Activated CD8-positive, alpha-beta T cell treated with anti-CD3 and anti-CD28 coated beads for 36 hours (primary cell): ENCODE data around the gene ASTN2. TPM values are rescaled to one million over a fixed set of nuclear protein-coding genes. Genes with fewer than 3 reads are reported as not detected.

Experiments
- ATAC-seq: fragments of 200-7000 bp; cut with Tn5 transposase; one replicate; pipeline ENCODE4 v1.10.0; 2021; ENCODE audit warnings: mild to moderate bottlenecking, moderate library complexity
- CTCF ChIA-PET: fragments of 350-600 bp; sonication (Branson Sonifier 250); formaldehyde crosslinking; loops from one replicate; lab custom pipeline; 2021; ENCODE audit warnings: antibody characterized with exemption; lab: Charles Lee
- POLR2A ChIA-PET: fragments of 350-600 bp; sonication (Branson Sonifier 250); formaldehyde crosslinking; loops from one replicate; lab custom pipeline; 2021; ENCODE audit warnings: antibody characterized with exemption; lab: Charles Lee
- DNase-seq: peaks from one replicate; pipeline ENCODE4 v3.0.0-alpha.2; 2020
- H3K27ac Mint-ChIP-seq: one replicate; pipeline ENCODE4 v1.8.0; 2021; ENCODE audit warnings: mild to moderate bottlenecking, mixed read lengths
- H3K27me3 Mint-ChIP-seq: one replicate; pipeline ENCODE4 v1.8.0; 2021; ENCODE audit warnings: mixed read lengths
- H3K36me3 Mint-ChIP-seq: one replicate; pipeline ENCODE4 v1.8.0; 2021; ENCODE audit warnings: low read depth, mixed read lengths
- H3K4me1 Mint-ChIP-seq: one replicate; pipeline ENCODE4 v1.8.0; 2021; ENCODE audit warnings: low read depth, mixed read lengths
- H3K4me3 Mint-ChIP-seq: one replicate; pipeline ENCODE4 v1.8.0; 2021; ENCODE audit warnings: mild to moderate bottlenecking, moderate library complexity, mixed read lengths
- H3K9me3 Mint-ChIP-seq: one replicate; pipeline ENCODE4 v1.8.0; 2021; ENCODE audit warnings: mixed read lengths
- CTCF ChIP-seq: fragments of 200-600 bp; IDR thresholded peaks from one replicate; pipeline ENCODE4 v1.8.0; 2022; ENCODE audit warnings: antibody characterized with exemption, mild to moderate bottlenecking
- intact Hi-C: fragments of 100-400 bp; cut with micrococcal nuclease; formaldehyde crosslinking; loops from one replicate; pipeline ENCODE4 v1.10.0; 2022
- total RNA-seq, 2 experiments: library from RNA; stranded (reverse); gene quantifications; one replicate each; pipeline ENCODE4 v1.2.3, GENCODE V29; 2021

Gene ASTN2
- total RNA-seq, 2 experiments from 2014 or later, result 5.2 to 5.7 TPM

GRCh38 chr9:116468793-116469527 lies 945.9 kb downstream of the ASTN2 start:
- no peak for TF ChIP-seq CTCF
- peaks cover 2% of the 10 kb centered on the region for H3K36me3 Mint-ChIP-seq
- no peak overlapping the region for H3K4me3 Mint-ChIP-seq
- ATAC-seq (peak; percentile 51), DNase-seq (no peak)
- ChIA-PET POLR2A (no interaction called here), CTCF (no interaction called here)
- no peaks in the 10 kb centered on the region for H3K9me3 Mint-ChIP-seq
- H3K27ac Mint-ChIP-seq, result no peak overlapping the region
- peaks cover 4% of the 10 kb centered on the region for H3K4me1 Mint-ChIP-seq
- intact Hi-C loops, result no loop called here
- H3K27me3 Mint-ChIP-seq, result no peaks in the 10 kb centered on the region

- Mint-ChIP-seq H3K27ac (no peak overlapping the region), H3K9me3 (no peaks in the 10 kb centered on the region), H3K4me3 (no peak overlapping the region), H3K27me3 (no peaks in the 10 kb centered on the region), H3K36me3 (no peaks in the 10 kb centered on the region), H3K4me1 (peaks cover 4% of the 10 kb centered on the region)
- no peak for TF ChIP-seq CTCF
- POLR2A ChIA-PET, result no interaction called here
- intact Hi-C loops, result no loop called here
- CTCF ChIA-PET, result no interaction called here
- ATAC-seq (no peak), DNase-seq (no peak)
These were observed 946.5 kb downstream of the ASTN2 start for GRCh38 chr9:116468369-116468768.

- POLR2A ChIA-PET, result no interaction called here
- H3K4me1 Mint-ChIP-seq, result peaks cover 4% of the 10 kb centered on the region
- no peaks in the 10 kb centered on the region for H3K9me3 Mint-ChIP-seq
- no peaks in the 10 kb centered on the region for H3K27me3 Mint-ChIP-seq
- H3K36me3 Mint-ChIP-seq, result no peaks in the 10 kb centered on the region
- H3K4me3 Mint-ChIP-seq, result no peak overlapping the region
- CTCF ChIA-PET, result no interaction called here
- no peak for TF ChIP-seq CTCF
- DNase-seq (no peak), ATAC-seq (no peak)
- no peak overlapping the region for H3K27ac Mint-ChIP-seq
- intact Hi-C loops, result no loop called here
These were observed 947.0 kb downstream of the ASTN2 start for GRCh38 chr9:116467740-116468351.

GRCh38 chr9:116466271-116467235 lies 948.3 kb downstream of the ASTN2 start:
- ChIA-PET CTCF (no interaction called here), POLR2A (no interaction called here)
- no peak for ATAC-seq
- no peak for DNase-seq
- TF ChIP-seq CTCF, result no peak
- intact Hi-C loops, result no loop called here
- H3K9me3 Mint-ChIP-seq, result no peaks in the 10 kb centered on the region
- H3K27me3 Mint-ChIP-seq, result no peaks in the 10 kb centered on the region
- no peak overlapping the region for H3K4me3 Mint-ChIP-seq
- H3K36me3 Mint-ChIP-seq, result no peaks in the 10 kb centered on the region
- H3K27ac Mint-ChIP-seq, result no peak overlapping the region
- H3K4me1 Mint-ChIP-seq, result peaks cover 4% of the 10 kb centered on the region
